Right ventricle myocardium inferior (tissue), 1 donor: ENCODE results near the gene DUXA. TPM values are rescaled to one million over a fixed set of nuclear protein-coding genes. Genes with fewer than 3 reads are reported as not detected.

ENCODE experiments used
- ATAC-seq: fragments of 200-7000 bp; cut with Tn5 transposase; one replicate; pipeline ENCODE4 v1.9.1; 2020; ENCODE audit warnings: mild to moderate bottlenecking, moderate library complexity
- DNase-seq: peaks from one replicate; pipeline ENCODE4 v3.0.0; 2021; ENCODE audit errors: missing footprints
- intact Hi-C: fragments of 100-400 bp; cut with DNase I; formaldehyde crosslinking; loops from one replicate; pipeline ENCODE4 v1.11.0; 2022
- total RNA-seq: library from RNA; stranded (reverse); fragmentation: NEBNext Ultra II Directional; extraction: Animal tissue kit (Norgen Biotek cat#: 25700); gene quantifications from one replicate; pipeline ENCODE4 v1.2.1, GENCODE V29; 2021
- donor health status: DM: no; HTN: yes; CAD: no; lungs with severe emphysema.

DUXA gene
- total RNA-seq, 1 donor from 2014 or later, result not detected

GRCh38 chr19:57110592-57111328 lies 56.5 kb downstream of the DUXA start:
- intact Hi-C loops, result no loop called here
- ATAC-seq (no peak), DNase-seq (no peak)

GRCh38 chr19:57106722-57107235 lies 60.5 kb downstream of the DUXA start:
- ATAC-seq, result no peak
- intact Hi-C loops, result loop anchor here (10.0 kb wide), 1 partner anchor 1048 kb away; the partner anchor contains the start of gene ZNF329
- DNase-seq, result no peak

- intact Hi-C loops, result loop anchor here (10.0 kb wide), 1 partner anchor 1049 kb away; the partner anchor contains the start of gene ZNF329
- ATAC-seq (no peak), DNase-seq (no peak)
Observed at GRCh38 chr19:57105976-57106721, 61.1 kb downstream of the DUXA start.

Other genes with a start within 250 kb of the DUXA start
- not detected for gene USP29, start 47.5 kb downstream of the DUXA start, total RNA-seq
- gene ZIM3, start 22.3 kb downstream of the DUXA start, total RNA-seq, result not detected
- 16.5 TPM for gene ZNF264, start 24.0 kb upstream of the DUXA start, total RNA-seq
- 1.2 TPM for gene AURKC, start 63.5 kb upstream of the DUXA start, total RNA-seq
- gene ZNF805, start 73.1 kb upstream of the DUXA start, total RNA-seq, result 9.7 TPM
- 27.3 TPM for gene ZNF460, start 113.0 kb upstream of the DUXA start, total RNA-seq
- 5.3 TPM for gene ZNF543, start 153.0 kb upstream of the DUXA start, total RNA-seq
- gene ZNF304, start 183.8 kb upstream of the DUXA start, total RNA-seq, result 7.8 TPM
- gene TRAPPC2B, start 196.1 kb upstream of the DUXA start, total RNA-seq, result 9.7 TPM
- gene ZNF547, start 196.1 kb upstream of the DUXA start, total RNA-seq, result 2.4 TPM
- gene ZNF548, start 222.4 kb upstream of the DUXA start, total RNA-seq, result 14.7 TPM
- gene ZNF17, start 243.7 kb upstream of the DUXA start, total RNA-seq, result 9.4 TPM